ENCODE results near the gene MADD.
"Not testable (repeated sequence)": the region's sequence is repeated elsewhere in the genome, so short reads cannot be mapped to it uniquely, and the experiment has no call there.

MADD gene

DNA sequence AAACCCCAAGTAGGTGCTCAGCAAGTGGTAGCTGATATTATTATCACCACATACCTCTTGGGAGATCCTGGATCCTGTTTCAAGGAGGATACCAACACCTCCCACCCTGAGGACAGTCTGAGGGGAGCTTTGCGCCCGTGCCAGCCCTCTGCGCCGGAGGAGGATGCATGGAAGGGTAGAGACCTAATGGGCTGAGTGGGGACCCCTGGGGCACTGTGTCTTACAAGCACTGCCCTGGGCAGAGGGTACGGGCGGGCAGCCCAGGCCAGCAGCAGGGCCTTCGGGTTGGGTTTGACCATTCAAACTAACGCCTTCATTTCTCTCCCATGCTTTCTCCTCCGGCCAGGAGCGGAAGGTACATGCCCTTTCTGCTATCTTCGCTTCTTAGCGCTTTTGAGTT is 56.3 kb downstream of the MADD start:
- DNase-seq: no peak

DNA sequence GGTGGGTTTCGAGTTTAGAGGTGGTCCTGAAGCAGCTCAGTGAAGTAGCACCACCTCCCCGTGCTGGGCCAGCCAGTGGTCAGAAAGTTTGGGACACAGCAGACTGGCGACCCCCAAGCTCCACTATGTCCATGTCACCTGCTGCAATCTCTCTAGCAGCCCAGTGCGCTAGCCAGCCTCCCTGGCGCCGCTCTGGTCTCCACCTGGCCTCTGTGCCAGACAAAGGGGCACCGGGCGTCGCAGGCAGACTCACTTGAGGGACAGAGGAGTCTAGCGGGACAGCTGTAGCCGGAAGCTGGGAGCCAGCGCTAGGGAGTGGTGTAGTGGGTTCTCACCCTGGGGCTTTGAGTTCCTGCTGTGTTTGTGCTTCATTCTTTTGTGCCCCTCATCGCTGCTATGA is 57.1 kb downstream of the MADD start:
- DNase-seq: no peak

GRCh38 chr11:47327949-47328348 is 58.0 kb downstream of the MADD start:
- DNase-seq: no peak

DNA sequence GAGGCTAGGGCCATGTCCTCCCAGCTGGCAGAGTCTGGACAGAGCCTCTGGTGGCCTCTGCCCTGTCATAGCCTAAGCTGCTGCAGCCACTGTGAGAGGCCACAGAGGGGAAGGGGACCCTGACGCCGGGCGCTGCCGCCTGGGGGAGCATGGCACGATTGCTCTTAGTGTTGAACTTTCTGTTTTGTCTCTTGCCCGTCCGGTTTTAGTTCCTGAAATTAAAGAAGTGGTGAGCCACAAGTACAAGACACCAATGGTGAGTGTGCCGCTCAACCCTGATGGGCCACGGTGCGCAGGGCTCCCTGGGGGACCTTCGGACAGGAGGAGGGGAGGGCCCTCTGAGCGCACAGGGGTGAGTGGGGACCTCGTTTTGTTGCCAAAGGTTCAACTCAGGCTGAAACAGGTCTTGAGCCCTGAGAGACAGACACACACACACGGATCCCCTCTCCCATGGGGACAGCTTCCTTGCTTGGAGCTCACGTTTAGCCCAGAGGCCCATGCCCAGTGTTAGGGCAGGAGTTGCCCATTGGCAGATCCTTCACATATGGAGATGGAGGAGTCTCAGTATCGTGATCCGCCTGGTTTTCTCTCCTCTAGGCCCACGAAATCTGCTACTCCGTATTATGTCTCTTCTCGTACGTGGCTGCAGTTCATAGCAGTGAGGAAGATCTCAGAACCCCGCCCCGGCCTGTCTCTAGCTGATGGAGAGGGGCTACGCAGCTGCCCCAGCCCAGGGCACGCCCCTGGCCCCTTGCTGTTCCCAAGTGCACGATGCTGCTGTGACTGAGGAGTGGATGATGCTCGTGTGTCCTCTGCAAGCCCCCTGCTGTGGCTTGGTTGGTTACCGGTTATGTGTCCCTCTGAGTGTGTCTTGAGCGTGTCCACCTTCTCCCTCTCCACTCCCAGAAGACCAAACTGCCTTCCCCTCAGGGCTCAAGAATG is 58.8 kb downstream of the MADD start:
- DNase-seq: no peak

DNA sequence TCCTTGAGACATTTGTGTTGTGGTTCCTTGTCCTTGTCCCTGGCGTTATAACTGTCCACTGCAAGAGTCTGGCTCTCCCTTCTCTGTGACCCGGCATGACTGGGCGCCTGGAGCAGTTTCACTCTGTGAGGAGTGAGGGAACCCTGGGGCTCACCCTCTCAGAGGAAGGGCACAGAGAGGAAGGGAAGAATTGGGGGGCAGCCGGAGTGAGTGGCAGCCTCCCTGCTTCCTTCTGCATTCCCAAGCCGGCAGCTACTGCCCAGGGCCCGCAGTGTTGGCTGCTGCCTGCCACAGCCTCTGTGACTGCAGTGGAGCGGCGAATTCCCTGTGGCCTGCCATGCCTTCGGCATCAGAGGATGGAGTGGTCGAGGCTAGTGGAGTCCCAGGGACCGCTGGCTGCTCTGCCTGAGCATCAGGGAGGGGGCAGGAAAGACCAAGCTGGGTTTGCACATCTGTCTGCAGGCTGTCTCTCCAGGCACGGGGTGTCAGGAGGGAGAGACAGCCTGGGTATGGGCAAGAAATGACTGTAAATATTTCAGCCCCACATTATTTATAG is 59.6 kb downstream of the MADD start:
- DNase-seq: no peak

GRCh38 chr11:47329987-47330931 is 60.3 kb downstream of the MADD start:
- no peak for DNase-seq

DNA sequence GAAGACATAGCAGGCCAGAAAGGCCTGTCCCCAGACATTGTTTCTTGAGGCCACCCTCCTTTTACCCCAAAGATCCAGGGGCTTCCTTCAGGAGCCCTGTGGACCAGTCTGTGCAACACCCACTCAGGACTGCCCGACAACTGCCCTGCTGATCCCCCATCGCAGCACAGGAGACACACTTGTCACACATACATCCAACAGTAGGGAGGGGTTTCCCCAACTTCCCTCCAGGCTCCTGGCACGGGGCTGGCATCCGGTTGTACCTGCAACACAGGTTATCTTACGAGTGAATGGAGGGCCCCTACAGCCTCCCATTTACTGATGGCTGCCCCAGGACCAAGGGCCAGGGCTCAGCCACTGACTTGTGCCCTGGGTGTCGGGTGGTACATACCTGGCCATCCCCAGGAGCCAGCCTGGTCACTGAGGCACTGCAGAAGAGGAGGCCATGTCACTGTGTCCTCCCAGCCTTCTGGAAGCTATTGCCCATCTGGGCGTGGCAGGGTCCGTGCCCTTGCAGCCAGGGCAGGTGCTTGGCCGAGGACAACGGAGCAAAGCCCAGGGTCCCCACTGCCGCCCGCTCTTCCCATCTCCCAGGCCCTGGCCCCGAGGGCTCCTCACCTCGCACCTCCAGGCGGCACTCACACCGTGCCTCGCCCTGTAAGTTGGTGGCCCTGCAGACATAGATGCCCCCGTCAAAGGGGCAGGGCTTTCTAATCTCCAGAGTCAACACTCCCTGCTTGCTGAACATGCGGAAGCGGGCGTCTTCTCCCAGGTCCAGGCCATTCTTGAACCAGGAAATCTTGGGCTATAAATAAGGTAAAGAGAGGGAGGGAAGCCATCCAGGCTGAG is 61.7 kb downstream of the MADD start:
- no peak for DNase-seq

DNA sequence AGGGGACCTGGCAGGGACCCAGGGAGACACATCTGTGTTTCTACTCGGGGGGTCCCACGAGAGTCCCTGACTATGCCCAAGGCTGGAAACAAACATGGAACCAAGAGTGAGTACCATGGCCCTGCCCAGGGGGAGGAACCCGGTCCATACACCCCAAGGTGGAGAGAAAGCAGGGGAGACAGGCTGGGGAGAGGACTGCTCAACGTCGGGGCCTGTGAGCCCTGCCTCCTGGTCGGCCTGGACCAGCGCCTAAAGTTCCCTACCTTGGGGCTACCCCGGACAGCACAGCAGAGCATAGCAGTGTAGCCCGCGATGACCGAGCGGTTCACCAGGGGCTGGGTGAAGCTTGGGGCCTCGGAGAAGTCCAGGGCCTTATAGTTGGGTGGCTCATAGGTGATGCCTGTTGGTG is 62.4 kb downstream of the MADD start:
- no peak for DNase-seq

DNA sequence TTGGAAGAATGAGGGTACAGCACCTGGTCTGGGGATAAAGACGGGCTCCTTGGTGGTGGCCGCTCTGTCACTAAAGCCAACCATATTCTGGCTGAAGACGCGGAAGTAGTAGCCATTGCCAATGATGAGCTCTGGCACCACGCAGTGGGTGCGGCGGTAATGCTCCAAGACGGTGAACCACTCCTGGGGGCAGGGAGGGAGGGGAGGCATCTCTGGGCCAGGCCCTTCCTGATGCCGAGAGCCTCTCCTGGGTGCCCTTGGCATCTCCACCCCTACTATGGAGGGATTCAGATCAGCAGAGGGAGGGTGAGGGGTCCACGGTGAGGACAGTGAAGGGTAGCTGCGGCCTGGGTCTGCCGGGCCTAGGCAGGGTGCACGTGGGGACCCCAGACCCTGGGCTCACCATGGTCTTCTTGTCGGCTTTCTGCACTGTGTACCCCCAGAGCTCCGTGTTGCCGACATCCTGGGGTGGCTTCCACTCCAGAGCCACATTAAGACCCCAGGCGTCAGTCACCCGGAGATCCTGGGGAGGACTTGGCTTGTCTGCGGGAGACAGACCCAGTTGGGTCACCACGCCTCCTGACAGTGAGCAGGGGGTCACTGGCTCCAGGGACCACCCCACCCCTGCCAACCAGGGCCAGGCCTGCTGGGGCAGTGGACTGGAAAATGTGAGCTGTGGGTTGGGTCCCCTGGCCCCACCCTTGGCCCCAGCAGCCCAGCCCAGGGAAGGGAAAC is 63.0 kb downstream of the MADD start:
- no peak for DNase-seq

GRCh38 chr11:47333526-47333845 is 63.6 kb downstream of the MADD start:
- DNase-seq: no peak

- no peak for DNase-seq
These were observed 64.0 kb downstream of the MADD start for GRCh38 chr11:47333886-47334443.

- not testable (repeated sequence) for DNase-seq
These were observed 64.9 kb downstream of the MADD start for GRCh38 chr11:47334699-47335411.

DNA sequence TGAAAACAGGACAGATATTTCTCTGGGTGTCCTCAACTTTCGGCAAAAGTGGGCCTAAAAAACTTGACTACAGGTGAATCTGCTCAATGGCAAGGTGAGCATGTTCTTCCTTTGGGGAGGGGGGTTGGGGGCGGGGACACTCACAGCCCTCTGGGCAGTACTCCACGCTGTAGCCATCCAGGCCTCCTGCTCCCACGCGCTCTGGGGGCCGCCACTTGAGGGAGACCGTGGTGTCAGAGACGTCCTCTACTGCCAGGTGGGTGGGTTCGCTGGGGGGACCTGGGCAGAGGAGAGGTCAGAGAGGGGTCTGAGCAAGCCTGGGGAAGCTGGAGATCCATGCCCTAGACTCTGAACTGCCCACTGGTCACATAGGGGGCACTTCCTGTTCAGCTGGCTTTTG is 65.8 kb downstream of the MADD start:
- DNase-seq: no peak

- DNase-seq: no peak
These were observed 66.7 kb downstream of the MADD start for GRCh38 chr11:47336595-47336994.

DNA sequence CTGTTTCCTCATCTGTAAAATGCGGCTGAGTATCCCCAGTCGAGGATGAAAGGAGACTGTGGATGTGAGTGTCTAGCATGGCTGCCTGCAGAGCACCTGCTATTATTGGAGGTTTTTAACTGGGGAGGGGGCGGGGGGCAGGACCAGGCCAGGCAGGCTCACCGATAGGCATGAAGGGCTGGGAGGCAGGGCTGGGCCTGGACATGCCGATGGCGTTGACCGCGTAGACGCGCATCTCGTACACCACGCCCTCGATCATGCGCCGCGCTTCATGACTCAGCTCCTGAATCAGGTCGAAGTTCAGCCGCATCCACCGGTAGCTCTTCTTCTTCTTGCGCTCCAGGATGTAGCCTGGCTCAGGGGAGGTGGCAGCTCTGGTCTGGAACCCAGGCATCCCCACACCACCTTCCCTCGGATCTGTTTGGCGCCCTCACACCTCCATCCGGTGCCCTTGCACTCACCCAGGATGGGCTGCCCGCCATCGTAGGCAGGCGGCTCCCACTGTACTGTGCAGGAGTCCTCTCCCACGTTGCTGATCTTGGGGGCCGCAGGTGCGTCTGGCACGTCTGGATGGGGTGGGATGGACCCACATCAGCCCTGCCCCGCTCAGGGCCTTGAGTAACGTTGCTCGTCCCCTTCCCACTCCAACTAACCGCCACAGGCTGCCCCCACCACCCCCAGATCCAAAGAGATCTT is 67.4 kb downstream of the MADD start:
- no peak for DNase-seq

DNA sequence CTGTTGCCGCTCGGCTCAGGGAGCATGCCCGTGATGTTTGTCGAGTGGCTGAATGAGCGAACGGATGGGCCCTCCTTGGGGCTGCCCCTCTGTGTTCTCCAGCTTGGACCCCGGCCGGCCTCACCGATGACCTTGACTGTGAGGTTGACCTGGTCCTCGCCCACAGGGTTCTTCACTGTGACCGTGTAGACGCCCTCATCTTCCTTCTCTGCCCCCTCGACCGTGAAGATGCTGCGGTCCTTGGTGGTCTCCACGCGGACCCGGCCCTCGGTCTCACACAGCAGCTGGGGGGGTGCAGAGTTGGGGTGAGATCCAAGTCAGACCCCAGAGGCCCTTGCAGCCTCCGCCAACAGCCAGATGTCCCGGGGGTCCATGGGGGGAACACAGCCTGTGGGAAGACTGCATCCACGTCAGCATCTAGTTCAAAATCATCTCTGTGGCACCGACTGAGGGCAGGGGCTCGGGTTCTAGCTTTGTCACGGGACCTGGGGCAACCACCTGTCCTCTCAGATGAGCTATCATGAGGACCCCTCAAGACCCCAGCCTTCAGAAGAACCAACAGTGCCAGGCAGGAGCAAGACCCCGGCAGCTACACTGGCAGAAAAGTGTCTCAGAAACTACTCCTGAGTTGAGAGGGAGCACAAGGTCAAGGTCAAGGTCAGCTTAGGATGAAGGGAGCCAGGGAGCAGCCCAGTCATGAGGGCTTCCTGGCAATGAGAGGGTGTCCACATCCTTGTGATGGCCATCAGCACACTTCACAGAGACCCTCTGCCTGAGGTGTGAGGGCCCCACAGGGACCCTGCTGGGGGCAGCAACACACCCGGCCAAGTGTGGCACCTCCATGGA is 68.7 kb downstream of the MADD start:
- DNase-seq: no peak

- DNase-seq: no peak
These were observed 70.1 kb downstream of the MADD start for GRCh38 chr11:47340010-47340409.

DNA sequence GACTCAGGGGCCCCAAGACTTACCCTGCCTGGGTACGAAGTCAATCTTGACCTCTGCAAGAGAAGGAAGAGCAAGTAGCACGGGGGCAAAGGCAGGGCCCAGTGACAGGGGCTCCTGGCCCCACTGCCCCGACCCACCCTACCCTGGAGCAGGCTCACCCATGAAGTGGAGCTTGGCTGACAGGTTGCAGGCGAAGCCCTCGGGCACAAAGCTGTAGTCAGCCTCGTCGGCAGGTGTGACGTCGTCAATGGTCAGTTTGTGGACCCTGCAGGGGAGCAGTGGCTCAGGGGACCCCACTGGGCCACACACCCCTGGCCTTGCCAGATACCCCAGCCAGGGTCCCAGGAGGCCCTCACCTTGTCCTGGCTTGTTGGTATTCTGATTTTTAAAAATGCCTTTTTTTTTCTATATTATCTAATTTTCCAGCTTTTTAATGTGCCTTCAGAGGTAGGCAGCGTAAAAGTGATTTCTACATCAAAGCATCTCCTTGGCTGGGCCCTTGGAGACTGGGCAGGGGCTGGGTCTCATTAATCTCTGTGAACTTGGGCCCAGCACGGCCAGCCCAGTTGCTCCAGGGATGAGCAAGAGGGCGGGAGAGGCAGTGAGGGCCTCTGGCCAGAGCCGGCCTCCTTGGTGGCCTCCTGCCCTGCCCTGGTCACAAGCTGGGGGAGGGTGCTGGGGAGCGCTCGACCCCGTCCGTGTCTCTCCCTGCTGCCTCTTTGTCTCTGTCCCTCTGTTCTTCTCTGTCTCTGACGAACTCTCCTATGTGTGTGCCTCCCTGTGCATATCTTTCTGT is 71.2 kb downstream of the MADD start:
- no peak for DNase-seq

Measured in NCI-H1436 treated with DMSO at 0.1 percent for 48 hours (cell line).